A549 (cell line): ENCODE results near the gene CCSER1. TPM values are rescaled to one million over a fixed set of nuclear protein-coding genes. Genes with fewer than 3 reads are reported as not detected.

Source experiments
- ATAC-seq, 2 experiments: fragments of 200-7000 bp in 1 of 2; fragments of >200 bp in 1 of 2; cut with Nextera tagmentation in 1 of 2; cut with Tn5 transposase in 1 of 2; 3 replicates each; pipeline versions ENCODE4 v1.8.0 to v1.9.1; 2018 to 2020; ENCODE audit warnings: mild to moderate bottlenecking in 1 of 2, moderate library complexity in 1 of 2
- CTCF ChIA-PET: fragments of 300-600 bp; sonication (Branson Sonifier 250); formaldehyde crosslinking; extraction: SDS; loops from one replicate; lab custom pipeline; 2021; ENCODE audit warnings: antibody characterized with exemption, inconsistent platforms; lab: Yijun Ruan, JAX
- POLR2A ChIA-PET: fragments of 350-600 bp; formaldehyde crosslinking; extraction: SDS; loops from one replicate; lab custom pipeline; 2021; ENCODE audit warnings: antibody characterized with exemption, inconsistent platforms; lab: Yijun Ruan, JAX
- DNase-seq, 2 experiments: peaks; one replicate each; pipeline versions ENCODE4 v3.0.0 to v3.0.0-alpha.2; 2011 to 2016; ENCODE audit warnings: low read depth in 1 of 2, low spot score in 1 of 2
- FAIRE-seq: peaks from 2 replicates; lab custom pipeline; 2011; peaks lifted over from hg19 to GRCh38; lab: Jason Lieb, UNC
- H3K27ac ChIP-seq, 2 experiments: fragments of >200 bp; sonication (Bioruptor Twin); formaldehyde crosslinking; 3 replicates each; pipeline ENCODE4 v1.5.1; 2016 to 2017
- H3K4me1 ChIP-seq: fragments of >200 bp; sonication (Bioruptor Twin); formaldehyde crosslinking; 3 replicates; pipeline ENCODE4 v1.6.1; 2016
- H3K4me2 ChIP-seq: fragments of >200 bp; sonication (Bioruptor Twin); formaldehyde crosslinking; 3 replicates; pipeline ENCODE4 v1.6.1; 2016
- H3K4me3 ChIP-seq: fragments of >200 bp; sonication (Bioruptor Twin); formaldehyde crosslinking; 3 replicates; pipeline ENCODE4 v1.5.1; 2016
- H3K9me3 ChIP-seq: fragments of >200 bp; sonication (Bioruptor Twin); formaldehyde crosslinking; 3 replicates; pipeline ENCODE4 v1.6.1; 2016
- ATOH8 ChIP-seq: fragments of 250-450 bp; sonication (Bioruptor Pico); IDR thresholded peaks from 2 replicates; pipeline ENCODE4 v1.5.0; 2020; ENCODE audit warnings: low read depth, mild to moderate bottlenecking, moderate library complexity
- CBX2 ChIP-seq: fragments of 200-600 bp; sonication (generic); IDR thresholded peaks from 2 replicates; pipeline ENCODE4 v1.6.1; 2016; ENCODE audit warnings: low read depth, mild to moderate bottlenecking, borderline replicate concordance
- CBX8 ChIP-seq: fragments of 200-600 bp; sonication (generic); IDR thresholded peaks from 2 replicates; pipeline ENCODE4 v1.6.1; 2016
- CHD2 ChIP-seq: fragments of 150-350 bp; IDR thresholded peaks from 2 replicates; pipeline ENCODE4 v1.6.1; 2014; ENCODE audit warnings: low read length; ENCODE audit not compliant: partially characterized antibody
- CTCF ChIP-seq: fragments of >200 bp; sonication (Bioruptor Twin); formaldehyde crosslinking; IDR thresholded peaks from 3 replicates; pipeline ENCODE4 v1.5.1; 2016
- EHF ChIP-seq: fragments of 250-450 bp; sonication (Bioruptor Pico); IDR thresholded peaks from 2 replicates; pipeline ENCODE4 v1.5.0; 2020; ENCODE audit warnings: mild to moderate bottlenecking
- EHMT2 ChIP-seq: fragments of 200-600 bp; sonication (generic); IDR thresholded peaks from 2 replicates; pipeline ENCODE4 v1.6.1; 2016; ENCODE audit warnings: antibody characterized with exemption, low read depth, mild to moderate bottlenecking, moderate library complexity
- ESRRA ChIP-seq: fragments of 150-350 bp; IDR thresholded peaks from 2 replicates; pipeline ENCODE4 v1.6.1; 2014; ENCODE audit warnings: mild to moderate bottlenecking, low read length, borderline replicate concordance
- FOSL2 ChIP-seq, 2 experiments: fragments of 450-650 bp in 1 of 2; fragments of >200 bp in 1 of 2; sonication (Bioruptor Twin) in 1 of 2; formaldehyde crosslinking; IDR thresholded peaks; 2 replicates each; pipeline versions ENCODE4 v1.5.0 to v1.6.1; 2016 to 2020; ENCODE audit warnings: mild to moderate bottlenecking in 1 of 2, moderate library complexity in 1 of 2
- HES2 ChIP-seq: fragments of >200 bp; sonication (Bioruptor Twin); formaldehyde crosslinking; IDR thresholded peaks from 2 replicates; pipeline ENCODE4 v1.6.1; 2016
- HEYL ChIP-seq: fragments of 250-450 bp; sonication (Bioruptor Pico); IDR thresholded peaks from 2 replicates; pipeline ENCODE4 v1.8.0; 2021; ENCODE audit warnings: mild to moderate bottlenecking, moderate library complexity
- HOXB13 ChIP-seq: fragments of 250-450 bp; sonication (Bioruptor Pico); IDR thresholded peaks from 2 replicates; pipeline ENCODE4 v1.5.0; 2020; ENCODE audit warnings: low read depth, mild to moderate bottlenecking, moderate library complexity
- JUN ChIP-seq, 2 experiments: fragments of >200 bp; sonication (Bioruptor Twin); formaldehyde crosslinking; IDR thresholded peaks; 2 replicates in 1 of 2; 3 replicates in 1 of 2; pipeline ENCODE4 v1.6.1; 2016 to 2017
- KDM5A ChIP-seq: fragments of 200-600 bp; sonication (generic); IDR thresholded peaks from 2 replicates; pipeline ENCODE4 v1.6.1; 2016; ENCODE audit warnings: antibody characterized with exemption, mild to moderate bottlenecking
- NR3C1 ChIP-seq: fragments of >200 bp; sonication (Bioruptor Twin); formaldehyde crosslinking; IDR thresholded peaks from 3 replicates; pipeline ENCODE4 v1.6.1; 2017
- PBX3 ChIP-seq: IDR thresholded peaks from 2 replicates; pipeline ENCODE4 v1.6.1; 2012
- POLR2A ChIP-seq: IDR thresholded peaks from 2 replicates; pipeline ENCODE4 v1.6.1; 2012; ENCODE audit warnings: mild to moderate bottlenecking, low read length
- REST ChIP-seq: fragments of 200-600 bp; sonication (generic); IDR thresholded peaks from 2 replicates; pipeline ENCODE4 v1.6.1; 2016; ENCODE audit warnings: antibody characterized with exemption, mild to moderate bottlenecking, moderate library complexity
- SMC3 ChIP-seq: fragments of >200 bp; sonication (Bioruptor Twin); formaldehyde crosslinking; IDR thresholded peaks from 3 replicates; pipeline ENCODE4 v1.6.1; 2018; ENCODE audit warnings: inconsistent platforms
- SREBF2 ChIP-seq: fragments of 450-650 bp; IDR thresholded peaks from 2 replicates; pipeline ENCODE4 v1.6.1; 2014; ENCODE audit warnings: mild to moderate bottlenecking, moderate library complexity
- ZSCAN20 ChIP-seq: fragments of 250-450 bp; sonication (Bioruptor Pico); IDR thresholded peaks from 2 replicates; pipeline ENCODE4 v1.8.0; 2022; ENCODE audit warnings: mild to moderate bottlenecking, moderate library complexity
- WGBS: methylation state at CpG from one replicate; pipeline ENCODE4 v1.1.6; 2017; ENCODE audit errors: missing lambda C conversion rate; 5-methylcytosine and 5-hydroxymethylcytosine counted together
- polyA plus RNA-seq, 4 experiments: library from polyadenylated mRNA; depleted of rRNA in 3 of 4; stranded (reverse); fragments of >200 nt; fragmentation: RNase III in 1 of 4; extraction: RNeasy Plus Mini Kit Qiagen cat#74134 plus additional on column Dnase treatment in 1 of 4; gene quantifications; 2 replicates in 3 of 4; 3 replicates in 1 of 4; pipeline ENCODE4 v1.2.3, GENCODE V29; 2011 to 2017

The CCSER1 gene
- polyA plus RNA-seq, 2 of the 4 experiments (the other 2 are of a cell fraction): 0.06 TPM; not detected in 1

GRCh38 chr4:90186229-90186628, 59.0 kb downstream of the CCSER1 start:
- Histone ChIP-seq H3K4me3 (no peak overlapping the region), H3K4me2 (no peak overlapping the region), H3K4me1 (no peaks in the 10 kb centered on the region), H3K9me3 (no peaks in the 10 kb centered on the region), H3K27ac (no peak overlapping the region)
- no peak for DNase-seq
- ChIA-PET POLR2A (no interaction called here), CTCF (no interaction called here)
- no peak for ATAC-seq
- 4% methylated on average over 1 of the region's 1 CpG for WGBS
- FAIRE-seq: no peak
- no peak for TF ChIP-seq SMC3
- TF ChIP-seq PBX3: no peak

- FAIRE-seq: no peak
- Histone ChIP-seq H3K27ac (no peak overlapping the region), H3K9me3 (no peaks in the 10 kb centered on the region), H3K4me1 (no peaks in the 10 kb centered on the region), H3K4me3 (no peak overlapping the region), H3K4me2 (no peak overlapping the region)
- ChIA-PET CTCF (no interaction called here), POLR2A (no interaction called here)
- TF ChIP-seq ESRRA: no peak
- TF ChIP-seq POLR2A: no peak
- no peak for TF ChIP-seq HES2
- TF ChIP-seq ZSCAN20 (CRISPR knock-in tag): no peak
- TF ChIP-seq FOSL2 (IDR thresholded peaks at IDR 0.05): no peak
- TF ChIP-seq FOSL2 (CRISPR knock-in tag; IDR thresholded peaks at IDR 0.05): no peak
- no peak for TF ChIP-seq NR3C1
- TF ChIP-seq CHD2: no peak
- TF ChIP-seq EHF (CRISPR knock-in tag): no peak
- no peak for TF ChIP-seq CBX8
- no peak for TF ChIP-seq EHMT2
- TF ChIP-seq SREBF2: no peak
- TF ChIP-seq ATOH8 (CRISPR knock-in tag): no peak
- no peak for TF ChIP-seq KDM5A
- 5% methylated on average over 5 of the region's 5 CpGs for WGBS
- ATAC-seq: no peak
- DNase-seq: no peak
These were observed 60.1 kb downstream of the CCSER1 start for GRCh38 chr4:90187148-90187884.

- 43% methylated on average over 3 of the region's 3 CpGs for WGBS
- ATAC-seq (no peak), DNase-seq (no peak), FAIRE-seq (no peak)
- CTCF ChIA-PET: no interaction called here
- H3K9me3 ChIP-seq: no peaks in the 10 kb centered on the region
- H3K4me1 ChIP-seq: no peaks in the 10 kb centered on the region
- TF ChIP-seq CBX2 (no peak), JUN (IDR thresholded peaks at IDR 0.05) (no peak), HEYL (no peak), HOXB13 (CRISPR knock-in tag) (no peak), REST (no peak), POLR2A (no peak), CTCF (no peak)
- H3K4me2 ChIP-seq: no peak overlapping the region
- H3K27ac ChIP-seq: no peak overlapping the region
- H3K4me3 ChIP-seq: no peak overlapping the region
- POLR2A ChIA-PET: no interaction called here
These were observed 62.0 kb downstream of the CCSER1 start for GRCh38 chr4:90189178-90189577.
